Trophoblast cell (in vitro differentiated cells and primary cell): Measurements from ENCODE around the gene PCSK5.

Experiments used
- DNase-seq, 2 donors: peaks; one replicate each; pipeline ENCODE4 v3.0.0-alpha.2; 2016
- H2AFZ ChIP-seq: 2 replicates; pipeline ENCODE4 v1.6.1; 2013; ENCODE audit warnings: low read length, moderate library complexity, mild to moderate bottlenecking; ENCODE audit not compliant: insufficient read depth, poor library complexity
- H2AK5ac ChIP-seq: 2 replicates; pipeline ENCODE4 v1.6.1; 2013; ENCODE audit warnings: mild to moderate bottlenecking, low read length
- H2BK120ac ChIP-seq: 2 replicates; pipeline ENCODE4 v1.6.1; 2013; ENCODE audit warnings: low read length, mild to moderate bottlenecking, moderate library complexity; ENCODE audit not compliant: insufficient read depth, poor library complexity
- H2BK12ac ChIP-seq: 2 replicates; pipeline ENCODE4 v1.6.1; 2013; ENCODE audit warnings: mild to moderate bottlenecking, low read length, moderate library complexity
- H2BK5ac ChIP-seq: 2 replicates; pipeline ENCODE4 v1.6.1; 2013; ENCODE audit warnings: low read length, low read depth, moderate library complexity, mild to moderate bottlenecking; ENCODE audit not compliant: poor library complexity
- H3K14ac ChIP-seq: 2 replicates; pipeline ENCODE4 v1.6.1; 2013; ENCODE audit warnings: mild to moderate bottlenecking, low read length
- H3K18ac ChIP-seq: 2 replicates; pipeline ENCODE4 v1.6.1; 2013; ENCODE audit warnings: mild to moderate bottlenecking, low read length
- H3K23ac ChIP-seq: 2 replicates; pipeline ENCODE4 v1.6.1; 2013; ENCODE audit warnings: low read length
- H3K27ac ChIP-seq: 2 replicates; pipeline ENCODE4 v1.5.1; 2013; ENCODE audit warnings: low read depth, mild to moderate bottlenecking, inconsistent platforms, low read length, moderate library complexity
- H3K27me3 ChIP-seq: 2 replicates; pipeline ENCODE4 v1.6.1; 2013; ENCODE audit warnings: inconsistent platforms, mild to moderate bottlenecking, low read length, moderate library complexity; ENCODE audit not compliant: insufficient read depth
- H3K36me3 ChIP-seq, 2 experiments: 1 replicate in 1 of 2; 2 replicates in 1 of 2; pipeline ENCODE4 v1.6.1; 2013; ENCODE audit warnings: low read length in 2 of 2, mild to moderate bottlenecking in 2 of 2, moderate library complexity in 1 of 2; ENCODE audit not compliant: insufficient read depth in 2 of 2, control insufficient read depth in 1 of 2
- H3K4ac ChIP-seq: 2 replicates; pipeline ENCODE4 v1.6.1; 2013; ENCODE audit warnings: low read depth, mild to moderate bottlenecking, low read length, moderate library complexity
- H3K4me1 ChIP-seq, 2 experiments: 1 replicate in 1 of 2; 2 replicates in 1 of 2; pipeline ENCODE4 v1.6.1; 2013; ENCODE audit warnings: low read length in 2 of 2, mild to moderate bottlenecking in 2 of 2, moderate library complexity in 1 of 2; ENCODE audit not compliant: insufficient read depth in 2 of 2, control insufficient read depth in 1 of 2
- H3K4me2 ChIP-seq: 2 replicates; pipeline ENCODE4 v1.6.1; 2013; ENCODE audit warnings: inconsistent platforms, mild to moderate bottlenecking, low read length, moderate library complexity
- H3K4me3 ChIP-seq: 2 replicates; pipeline ENCODE4 v1.5.1; 2013; ENCODE audit warnings: mild to moderate bottlenecking, low read depth, low read length, inconsistent platforms
- H3K79me1 ChIP-seq: one replicate; pipeline ENCODE4 v1.6.1; 2013; ENCODE audit warnings: low read length
- H3K79me2 ChIP-seq: 2 replicates; pipeline ENCODE4 v1.6.1; 2013; ENCODE audit warnings: low read length, mild to moderate bottlenecking; ENCODE audit not compliant: control insufficient read depth, insufficient read depth, poor library complexity
- H3K9ac ChIP-seq: 2 replicates; pipeline ENCODE4 v1.6.1; 2013; ENCODE audit warnings: mild to moderate bottlenecking, low read length
- H3K9me3 ChIP-seq: 2 replicates; pipeline ENCODE4 v1.6.1; 2013; ENCODE audit warnings: low read depth, mild to moderate bottlenecking, control low read depth, inconsistent platforms, low read length; ENCODE audit not compliant: insufficient read depth
- H4K12ac ChIP-seq: 2 replicates; pipeline ENCODE4 v1.6.1; 2013; ENCODE audit warnings: low read depth, mild to moderate bottlenecking, low read length, moderate library complexity
- H4K8ac ChIP-seq: 2 replicates; pipeline ENCODE4 v1.6.1; 2013; ENCODE audit warnings: low read depth, mild to moderate bottlenecking, low read length, moderate library complexity
- H4K91ac ChIP-seq: one replicate; pipeline ENCODE4 v1.6.1; 2013; ENCODE audit warnings: low read depth, mild to moderate bottlenecking, low read length, moderate library complexity
- WGBS: extraction: QIAGEN DNeasy Blood & Tissue Kit; methylation state at CpG from one replicate; pipeline ENCODE4 v1.1.7; 2013; ENCODE audit warnings: missing lambda C conversion rate; ENCODE audit not compliant: insufficient read length, insufficient coverage; ENCODE audit errors: extremely low coverage; 5-methylcytosine and 5-hydroxymethylcytosine counted together

The PCSK5 gene

DNA sequence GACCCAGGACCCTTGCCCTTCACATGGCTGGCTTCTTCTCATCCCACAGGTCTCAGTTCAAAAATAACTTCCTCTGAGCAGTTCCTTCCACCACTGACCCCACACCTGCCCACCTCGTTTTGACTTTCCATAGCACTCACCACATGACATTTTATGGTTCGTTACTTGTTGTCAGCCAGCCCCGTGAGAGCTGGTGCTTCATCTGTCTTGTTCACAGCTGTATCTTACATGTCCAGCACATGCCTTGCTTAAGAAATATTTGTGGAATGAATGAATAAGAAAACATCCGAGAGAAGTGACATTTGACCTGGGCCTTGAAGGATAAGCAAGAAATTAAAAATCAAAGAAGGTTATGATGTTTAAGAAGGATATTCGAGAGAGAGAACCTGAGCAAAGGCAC lies 309.8 kb downstream of the PCSK5 start:
- Histone ChIP-seq H2BK5ac (no peak overlapping the region), H4K91ac (no peak overlapping the region), H3K4me1 (no peaks in the 10 kb centered on the region), H4K8ac (no peak overlapping the region), H2AK5ac (no peak overlapping the region), H3K4me2 (no peak overlapping the region), H3K23ac (no peak overlapping the region), H3K14ac (no peak overlapping the region), H4K12ac (no peak overlapping the region), H2BK120ac (no peak overlapping the region), H2BK12ac (no peak overlapping the region), H3K79me2 (no peaks in the 10 kb centered on the region), H3K9ac (no peak overlapping the region), H3K18ac (no peak overlapping the region), H3K36me3 (peaks cover 0 to 2% of the 10 kb centered on the region in 2 experiments), H2AFZ (no peak overlapping the region), H3K27ac (no peak overlapping the region), H3K4ac (no peak overlapping the region), H3K9me3 (no peaks in the 10 kb centered on the region), H3K4me3 (no peak overlapping the region), H3K27me3 (no peaks in the 10 kb centered on the region), H3K79me1 (no peaks in the 10 kb centered on the region)
- no CpG with 5 or more reads among the region's 5 CpGs for whole genome bisulfite sequencing
- DNase-seq = peak in 1 of 2 donors; percentile 28

DNA sequence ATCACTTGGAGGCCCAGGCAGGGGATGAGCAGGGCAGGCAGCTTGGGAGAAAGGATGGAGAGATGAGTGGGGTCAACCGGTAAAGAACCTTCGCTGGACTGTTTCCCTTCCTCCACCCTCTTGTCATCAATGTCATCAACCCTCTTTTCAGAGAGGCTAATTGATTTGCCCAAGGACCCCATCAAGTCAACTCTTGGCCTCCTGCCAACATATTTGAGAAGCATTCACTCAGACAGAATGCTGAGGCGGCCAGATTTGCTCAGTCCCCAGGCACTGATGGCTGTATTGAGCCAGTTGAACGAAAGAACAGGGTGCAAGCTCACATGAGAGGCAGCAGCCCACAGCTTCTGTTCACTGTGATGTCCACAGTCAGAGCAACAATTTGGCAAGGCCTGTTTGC lies 310.3 kb downstream of the PCSK5 start:
- H3K4me2 ChIP-seq = no peak overlapping the region
- no CpG with 5 or more reads among the region's 4 CpGs for WGBS

DNA sequence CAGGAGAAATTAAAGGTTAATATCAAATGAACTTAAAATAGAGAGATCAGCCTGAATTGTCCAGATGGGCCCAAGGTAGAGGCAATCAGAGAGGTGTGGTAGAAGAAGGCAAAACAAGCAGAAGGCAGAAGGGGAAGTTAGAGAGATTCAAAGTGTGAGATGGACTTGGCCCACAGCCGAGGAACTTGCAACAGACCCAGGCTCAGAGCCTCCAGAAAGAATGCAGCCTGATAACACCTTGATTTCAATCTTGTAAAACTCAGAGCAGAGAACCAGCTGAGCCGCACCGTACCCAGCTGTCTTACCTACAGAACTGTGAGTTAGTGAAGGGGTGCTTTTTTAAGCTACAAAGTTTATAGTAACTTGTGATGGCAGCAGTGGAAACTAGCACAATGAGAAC lies 312.9 kb downstream of the PCSK5 start:
- H3K4me3 ChIP-seq = no peak overlapping the region
- no peak overlapping the region for H2AFZ ChIP-seq
- H2BK120ac ChIP-seq = no peak overlapping the region
- no peak overlapping the region for H2BK5ac ChIP-seq
- H3K27me3 ChIP-seq = no peaks in the 10 kb centered on the region
- no peaks in the 10 kb centered on the region for H3K79me1 ChIP-seq
- no CpG with 5 or more reads among the region's 3 CpGs for WGBS
- no peak overlapping the region for H4K91ac ChIP-seq
- no peak overlapping the region for H3K27ac ChIP-seq
- H3K4ac ChIP-seq = no peak overlapping the region
- H4K8ac ChIP-seq = no peak overlapping the region
- H4K12ac ChIP-seq = no peak overlapping the region
- H3K9me3 ChIP-seq = no peaks in the 10 kb centered on the region
- H3K9ac ChIP-seq = no peak overlapping the region
- H3K18ac ChIP-seq = no peak overlapping the region
- peaks cover 0 to 2% of the 10 kb centered on the region in 2 experiments for H3K36me3 ChIP-seq
- no peak overlapping the region for H3K4me2 ChIP-seq
- no peak overlapping the region for H2BK12ac ChIP-seq
- peak; percentile 60 to 76 for DNase-seq
- peaks cover 0 to 7% of the 10 kb centered on the region in 2 experiments for H3K4me1 ChIP-seq
- no peak overlapping the region for H2AK5ac ChIP-seq
- H3K79me2 ChIP-seq = no peaks in the 10 kb centered on the region
- no peak overlapping the region for H3K23ac ChIP-seq
- no peak overlapping the region for H3K14ac ChIP-seq

More for the DNA sequence above, 310.3 kb downstream of the PCSK5 start:
- no peak overlapping the region for H4K91ac ChIP-seq
- no peak overlapping the region for H3K14ac ChIP-seq
- H3K79me2 ChIP-seq = no peaks in the 10 kb centered on the region
- no peak overlapping the region for H2AFZ ChIP-seq
- no peak overlapping the region for H4K12ac ChIP-seq
- H2BK120ac ChIP-seq = no peak overlapping the region
- no peaks in the 10 kb centered on the region for H3K4me1 ChIP-seq
- H3K27ac ChIP-seq = no peak overlapping the region
- H3K9ac ChIP-seq = no peak overlapping the region
- no peak overlapping the region for H2AK5ac ChIP-seq
- no peak overlapping the region for H2BK12ac ChIP-seq
- H2BK5ac ChIP-seq = no peak overlapping the region
- H3K23ac ChIP-seq = no peak overlapping the region
- H3K4ac ChIP-seq = no peak overlapping the region
- no peaks in the 10 kb centered on the region for H3K79me1 ChIP-seq
- no peak overlapping the region for H3K18ac ChIP-seq
- no peak for DNase-seq
- peaks cover 0 to 2% of the 10 kb centered on the region in 2 experiments for H3K36me3 ChIP-seq
- H4K8ac ChIP-seq = no peak overlapping the region
- H3K4me3 ChIP-seq = no peak overlapping the region
- H3K27me3 ChIP-seq = no peaks in the 10 kb centered on the region
- no peaks in the 10 kb centered on the region for H3K9me3 ChIP-seq

DNA sequence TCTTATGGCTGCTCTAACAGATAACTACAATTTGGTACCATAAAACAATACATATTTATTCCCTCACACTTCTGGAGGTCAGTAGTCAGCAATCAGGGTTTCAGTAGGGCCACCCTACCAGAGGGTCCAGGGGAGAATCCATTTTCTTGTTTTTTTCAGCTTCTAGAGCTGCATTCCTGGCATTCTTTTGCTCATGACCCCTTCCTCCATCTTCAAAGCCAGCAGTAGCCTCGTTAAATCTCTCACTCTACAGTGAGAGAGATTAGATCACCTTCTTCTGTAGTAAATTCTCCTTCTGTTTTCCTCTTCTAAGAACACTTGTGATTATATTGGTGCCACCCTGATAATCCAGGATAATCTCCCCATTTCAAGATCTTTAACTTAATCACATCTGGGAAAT lies 316.3 kb downstream of the PCSK5 start:
- Histone ChIP-seq H4K8ac (no peak overlapping the region), H4K12ac (no peak overlapping the region), H3K27me3 (no peaks in the 10 kb centered on the region), H3K18ac (no peak overlapping the region), H3K79me2 (no peaks in the 10 kb centered on the region), H3K4me3 (no peak overlapping the region), H3K4ac (no peak overlapping the region), H2AFZ (no peak overlapping the region), H3K23ac (no peak overlapping the region), H4K91ac (no peak overlapping the region), H2AK5ac (no peak overlapping the region), H2BK12ac (no peak overlapping the region), H3K27ac (no peak overlapping the region), H3K14ac (no peak overlapping the region), H2BK120ac (no peak overlapping the region), H3K9ac (no peak overlapping the region), H3K9me3 (no peaks in the 10 kb centered on the region), H3K4me2 (no peak overlapping the region), H3K79me1 (no peaks in the 10 kb centered on the region), H3K36me3 (no peaks in the 10 kb centered on the region), H3K4me1 (peaks cover 0 to 7% of the 10 kb centered on the region in 2 experiments), H2BK5ac (no peak overlapping the region)
- WGBS = no CpG with 5 or more reads among the region's 1 CpG
- no peak for DNase-seq
